Prostate gland (tissue), 2 donors: ENCODE measurements around the gene TOR3A. TPM values are rescaled to one million over a fixed set of nuclear protein-coding genes. Genes with fewer than 3 reads are reported as not detected.

Experiments
- DNase-seq: peaks from one replicate; pipeline ENCODE4 v3.0.0-alpha.2; 2019; ENCODE audit warnings: low spot score
- H3K27ac ChIP-seq, 2 donors: fragments of 200-600 bp; sonication (generic); 2 replicates each; pipeline ENCODE4 v1.5.1; 2017 to 2019
- H3K27me3 ChIP-seq: fragments of 200-600 bp; sonication (generic); replicated peaks from 2 replicates; pipeline ENCODE4 v1.5.1; 2019; ENCODE audit not compliant: insufficient read depth
- H3K36me3 ChIP-seq, 2 donors: fragments of 200-600 bp; sonication (generic); 1 replicate in 1 of 2; 2 replicates in 1 of 2; pipeline versions ENCODE4 v1.5.1 to v1.8.1; 2017 to 2019
- H3K4me1 ChIP-seq: fragments of 200-600 bp; sonication (generic); replicated peaks from 2 replicates; pipeline ENCODE4 v1.5.1; 2019
- H3K4me3 ChIP-seq, 2 donors: fragments of 200-600 bp; sonication (generic); 2 replicates each; pipeline ENCODE4 v1.5.1; 2017 to 2019
- H3K9me3 ChIP-seq: fragments of 200-600 bp; sonication (generic); 2 replicates; pipeline ENCODE4 v1.5.1; 2017
- CTCF ChIP-seq, 4 experiments: fragments of 200-600 bp in 2 of 4; fragments of 450-650 bp in 2 of 4; sonication (generic) in 2 of 4; IDR thresholded peaks; 1 replicate in 3 of 4; 2 replicates in 1 of 4; pipeline ENCODE4 v1.5.1; 2016 to 2019; ENCODE audit warnings: antibody characterized with exemption in 4 of 4, mild to moderate bottlenecking in 2 of 4, moderate library complexity in 2 of 4
- POLR2A ChIP-seq: fragments of 450-650 bp; IDR thresholded peaks from one replicate; pipeline ENCODE4 v1.6.1; 2016; ENCODE audit warnings: antibody characterized with exemption, mild to moderate bottlenecking
- POLR2AphosphoS5 ChIP-seq: sonication (generic); formaldehyde crosslinking; IDR thresholded peaks from one replicate; pipeline ENCODE4 v1.6.1; 2017; ENCODE audit warnings: antibody characterized with exemption
- WGBS: methylation state at CpG from one replicate; pipeline ENCODE4 v1.1.5; 2018; 5-methylcytosine and 5-hydroxymethylcytosine counted together
- intact Hi-C: fragments of 100-400 bp; cut with DNase I; formaldehyde crosslinking; loops from one replicate; pipeline ENCODE4 v1.14.2; 2022
- total RNA-seq, 2 donors: library from RNA; depleted of rRNA; stranded (reverse); fragments of >200 nt; gene quantifications; one replicate each; pipeline ENCODE4 v1.1.0, GENCODE V29; 2016

Gene TOR3A
- total RNA-seq, 2 donors from 2014 or later = 40.0 to 109 TPM

GRCh38 chr1:179121159-179121938 lies 39.5 kb downstream of the TOR3A start:
- Histone ChIP-seq H3K4me3 (no peak overlapping the region), H3K36me3 (no peaks in the 10 kb centered on the region), H3K27ac (no peak overlapping the region), H3K27me3 (no peaks in the 10 kb centered on the region), H3K9me3 (no peaks in the 10 kb centered on the region), H3K4me1 (no peaks in the 10 kb centered on the region)
- DNase-seq = peak; percentile 13
- intact Hi-C loops = loop anchor here (2.0 to 10.0 kb wide), 2 partner anchors 73 to 243 kb away; partner anchors contain the start of gene AXDND1
- TF ChIP-seq CTCF (IDR thresholded peaks at IDR 0.05) (peak; percentile 15 to 61 (median 49)), POLR2A (no peak)
- 84% methylated on average over 7 of the region's 7 CpGs for WGBS

- no peaks in the 10 kb centered on the region for H3K27me3 ChIP-seq
- no peaks in the 10 kb centered on the region for H3K36me3 ChIP-seq
- TF ChIP-seq POLR2A = no peak
- TF ChIP-seq POLR2AphosphoS5 = no peak
- no peak for TF ChIP-seq CTCF (IDR thresholded peaks at IDR 0.05)
- WGBS = 72% methylated on average over 1 of the region's 1 CpG
- no peak overlapping the region for H3K27ac ChIP-seq
- intact Hi-C loops = loop anchor here (10.0 kb wide), 1 partner anchor 240 kb away; the partner anchor contains the start of gene AXDND1
- no peaks in the 10 kb centered on the region for H3K4me1 ChIP-seq
- DNase-seq = no peak
- no peaks in the 10 kb centered on the region for H3K9me3 ChIP-seq
- H3K4me3 ChIP-seq = no peak overlapping the region
These were observed 43.0 kb downstream of the TOR3A start for GRCh38 chr1:179124873-179125272.

- intact Hi-C loops = loop anchor here (10.0 kb wide), 1 partner anchor 238 kb away; the partner anchor contains the start of gene AXDND1
- Histone ChIP-seq H3K4me3 (no peak overlapping the region), H3K9me3 (no peaks in the 10 kb centered on the region), H3K27me3 (no peaks in the 10 kb centered on the region), H3K4me1 (no peaks in the 10 kb centered on the region), H3K27ac (no peak overlapping the region), H3K36me3 (no peaks in the 10 kb centered on the region)
- DNase-seq = no peak
- 82% methylated on average over 8 of the region's 8 CpGs for WGBS
- TF ChIP-seq POLR2AphosphoS5 (no peak), CTCF (IDR thresholded peaks at IDR 0.05) (no peak), POLR2A (no peak)
These were observed 44.6 kb downstream of the TOR3A start for GRCh38 chr1:179126338-179127060.

- no peaks in the 10 kb centered on the region for H3K4me1 ChIP-seq
- intact Hi-C loops = loop anchor here (10.0 kb wide), 1 partner anchor 237 kb away; the partner anchor contains the start of gene AXDND1
- no peak overlapping the region for H3K27ac ChIP-seq
- no peaks in the 10 kb centered on the region for H3K36me3 ChIP-seq
- H3K9me3 ChIP-seq = no peaks in the 10 kb centered on the region
- no peak overlapping the region for H3K4me3 ChIP-seq
- no peaks in the 10 kb centered on the region for H3K27me3 ChIP-seq
- 91% methylated on average over 5 of the region's 5 CpGs for whole genome bisulfite sequencing
- TF ChIP-seq POLR2A = no peak
- TF ChIP-seq CTCF (IDR thresholded peaks at IDR 0.05) = no peak
- no peak for TF ChIP-seq POLR2AphosphoS5
- DNase-seq = no peak
These were observed 45.5 kb downstream of the TOR3A start for GRCh38 chr1:179127163-179127895.
